Right lobe of liver (tissue), 4 donors: Measurements from ENCODE around the gene TPGS2.

Experiments used
- POLR2A ChIP-seq: fragments of 450-650 bp; IDR thresholded peaks from one replicate; pipeline ENCODE4 v1.6.1; 2017; ENCODE audit warnings: antibody characterized with exemption, mild to moderate bottlenecking
- TF ChIP-seq, protein P1 (sequence below), 4 donors: fragments of 200-600 bp in 3 of 4; fragments of 450-650 bp in 1 of 4; IDR thresholded peaks; one replicate each; pipeline versions ENCODE4 v1.5.1 to v1.8.0; 2016 to 2022; ENCODE audit warnings: antibody characterized with exemption in 4 of 4, mild to moderate bottlenecking in 2 of 4
- donor health status: DM: no; HTN: no; CAD: no.
- donor health status: DM: no; HTN: no; CAD: no.
- donor health status: DM: no; HTN: yes; CAD: no.

DNA sequence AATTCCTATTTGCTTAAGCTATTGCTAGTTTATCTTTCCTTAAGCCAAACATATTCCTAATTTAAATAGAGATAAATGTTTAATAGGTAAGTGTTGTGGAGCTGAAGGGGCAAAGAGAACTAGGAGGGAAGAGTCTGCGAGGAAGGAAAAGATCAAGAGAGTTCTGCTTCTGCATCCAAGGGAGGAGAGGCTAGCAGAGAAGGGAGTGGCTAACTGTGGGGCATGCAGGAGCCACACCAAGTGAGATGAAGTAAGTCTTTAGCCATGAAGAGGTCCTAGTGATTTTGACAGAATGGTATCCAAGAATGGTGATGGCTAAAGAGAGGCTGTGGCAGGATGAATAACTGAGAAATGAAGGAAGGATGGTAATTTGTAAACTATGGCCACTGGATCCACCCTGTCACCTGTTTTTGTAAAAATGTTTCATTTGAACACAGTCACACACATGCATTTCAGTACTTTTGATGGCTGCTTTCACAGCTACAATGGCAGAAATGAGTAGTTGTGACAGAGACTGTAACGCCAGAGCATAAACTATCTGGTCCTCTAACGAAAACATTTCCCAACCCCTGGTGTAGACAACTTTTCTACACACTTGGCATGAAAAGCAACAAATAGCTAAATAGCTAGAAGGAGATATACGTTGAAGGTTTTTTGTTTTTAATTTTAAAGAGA lies 15.6 kb downstream of the TPGS2 start:
- TF ChIP-seq, protein P1, sequence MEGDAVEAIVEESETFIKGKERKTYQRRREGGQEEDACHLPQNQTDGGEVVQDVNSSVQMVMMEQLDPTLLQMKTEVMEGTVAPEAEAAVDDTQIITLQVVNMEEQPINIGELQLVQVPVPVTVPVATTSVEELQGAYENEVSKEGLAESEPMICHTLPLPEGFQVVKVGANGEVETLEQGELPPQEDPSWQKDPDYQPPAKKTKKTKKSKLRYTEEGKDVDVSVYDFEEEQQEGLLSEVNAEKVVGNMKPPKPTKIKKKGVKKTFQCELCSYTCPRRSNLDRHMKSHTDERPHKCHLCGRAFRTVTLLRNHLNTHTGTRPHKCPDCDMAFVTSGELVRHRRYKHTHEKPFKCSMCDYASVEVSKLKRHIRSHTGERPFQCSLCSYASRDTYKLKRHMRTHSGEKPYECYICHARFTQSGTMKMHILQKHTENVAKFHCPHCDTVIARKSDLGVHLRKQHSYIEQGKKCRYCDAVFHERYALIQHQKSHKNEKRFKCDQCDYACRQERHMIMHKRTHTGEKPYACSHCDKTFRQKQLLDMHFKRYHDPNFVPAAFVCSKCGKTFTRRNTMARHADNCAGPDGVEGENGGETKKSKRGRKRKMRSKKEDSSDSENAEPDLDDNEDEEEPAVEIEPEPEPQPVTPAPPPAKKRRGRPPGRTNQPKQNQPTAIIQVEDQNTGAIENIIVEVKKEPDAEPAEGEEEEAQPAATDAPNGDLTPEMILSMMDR (IDR thresholded peaks at IDR 0.05): no peak
- TF ChIP-seq POLR2A: no peak
